ENCODE results near the gene SPEM1. TPM values are rescaled to one million over a fixed set of nuclear protein-coding genes. Genes with fewer than 3 reads are reported as not detected.
A peak's percentile ranks its signal among the peaks of the same experiment; 100 is the strongest.

The SPEM1 gene
- total RNA-seq, 1 donor from 2014 or later: not detected

DNA sequence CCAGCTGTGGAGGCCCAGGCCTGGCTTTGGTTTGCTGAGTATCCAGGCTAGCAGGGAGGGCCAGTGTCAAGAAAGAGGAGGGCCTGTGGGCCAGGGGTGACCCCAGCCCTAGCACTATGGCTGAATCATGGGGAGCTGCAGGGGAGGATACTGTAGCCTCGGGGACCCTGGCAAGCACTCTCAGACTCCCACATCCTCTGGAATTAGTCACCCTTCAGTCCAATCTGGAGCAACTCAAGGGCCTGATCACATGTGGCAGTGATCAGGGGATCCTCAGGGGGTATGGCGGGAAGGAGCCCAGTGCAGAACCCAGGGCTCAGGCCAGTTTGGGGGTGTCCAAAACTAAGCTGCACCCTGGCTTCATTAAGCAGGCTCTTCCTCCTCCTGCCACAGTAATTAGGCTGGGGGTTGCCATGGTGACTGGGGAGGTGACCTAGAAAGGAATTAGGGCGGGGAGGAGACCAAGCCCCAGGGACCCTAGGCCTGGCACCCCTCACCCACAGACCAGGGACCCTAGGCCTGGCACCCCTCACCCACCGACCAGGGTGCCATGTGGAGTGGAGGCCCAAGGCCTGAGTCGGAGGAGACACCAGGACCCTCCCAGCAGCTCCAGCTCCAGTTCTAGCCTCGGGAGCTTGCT is 6.7 kb upstream of the SPEM1 start:
- H3K27ac Mint-ChIP-seq (ENCODE audit: unreplicated experiment): no peak overlapping the region
- DNase-seq (ENCODE audit: extremely low spot score, unreplicated experiment): no peak

DNA sequence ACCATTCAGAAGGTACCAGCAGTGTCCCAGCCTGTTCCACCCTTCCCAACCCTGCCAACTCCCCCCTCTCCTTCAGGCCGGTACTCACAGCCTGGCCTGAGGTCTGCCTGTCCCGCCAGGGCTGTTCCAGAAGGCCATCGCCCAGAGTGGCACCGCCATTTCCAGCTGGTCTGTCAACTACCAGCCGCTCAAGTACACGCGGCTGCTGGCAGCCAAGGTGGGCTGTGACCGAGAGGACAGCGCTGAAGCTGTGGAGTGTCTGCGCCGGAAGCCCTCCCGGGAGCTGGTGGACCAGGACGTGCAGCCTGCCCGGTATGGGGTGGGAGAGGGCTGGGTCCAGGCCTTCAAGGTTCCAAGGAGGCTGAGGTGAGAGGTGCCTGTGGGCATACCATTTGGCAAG is 5.3 kb upstream of the SPEM1 start:
- Mint-ChIP-seq H3K36me3 (ENCODE audit: unreplicated experiment) (peaks cover 27% of the 10 kb centered on the region), H3K27ac (ENCODE audit: unreplicated experiment) (no peak overlapping the region), H3K27me3 (ENCODE audit: unreplicated experiment) (no peaks in the 10 kb centered on the region), H3K9me3 (ENCODE audit: unreplicated experiment) (no peaks in the 10 kb centered on the region), H3K4me3 (ENCODE audit: unreplicated experiment) (no peak overlapping the region), H3K4me1 (ENCODE audit: unreplicated experiment) (peaks cover 7% of the 10 kb centered on the region)
- DNase-seq (ENCODE audit: extremely low spot score, unreplicated experiment): no peak
- TF ChIP-seq, protein P1, sequence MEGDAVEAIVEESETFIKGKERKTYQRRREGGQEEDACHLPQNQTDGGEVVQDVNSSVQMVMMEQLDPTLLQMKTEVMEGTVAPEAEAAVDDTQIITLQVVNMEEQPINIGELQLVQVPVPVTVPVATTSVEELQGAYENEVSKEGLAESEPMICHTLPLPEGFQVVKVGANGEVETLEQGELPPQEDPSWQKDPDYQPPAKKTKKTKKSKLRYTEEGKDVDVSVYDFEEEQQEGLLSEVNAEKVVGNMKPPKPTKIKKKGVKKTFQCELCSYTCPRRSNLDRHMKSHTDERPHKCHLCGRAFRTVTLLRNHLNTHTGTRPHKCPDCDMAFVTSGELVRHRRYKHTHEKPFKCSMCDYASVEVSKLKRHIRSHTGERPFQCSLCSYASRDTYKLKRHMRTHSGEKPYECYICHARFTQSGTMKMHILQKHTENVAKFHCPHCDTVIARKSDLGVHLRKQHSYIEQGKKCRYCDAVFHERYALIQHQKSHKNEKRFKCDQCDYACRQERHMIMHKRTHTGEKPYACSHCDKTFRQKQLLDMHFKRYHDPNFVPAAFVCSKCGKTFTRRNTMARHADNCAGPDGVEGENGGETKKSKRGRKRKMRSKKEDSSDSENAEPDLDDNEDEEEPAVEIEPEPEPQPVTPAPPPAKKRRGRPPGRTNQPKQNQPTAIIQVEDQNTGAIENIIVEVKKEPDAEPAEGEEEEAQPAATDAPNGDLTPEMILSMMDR (IDR thresholded peaks at IDR 0.05): no peak

More for the DNA sequence above, 6.7 kb upstream of the SPEM1 start:
- no peaks in the 10 kb centered on the region for H3K9me3 Mint-ChIP-seq (ENCODE audit: unreplicated experiment)
- no peak overlapping the region for H3K4me3 Mint-ChIP-seq (ENCODE audit: unreplicated experiment)
- H3K36me3 Mint-ChIP-seq (ENCODE audit: unreplicated experiment): peaks cover 36% of the 10 kb centered on the region
- TF ChIP-seq, protein P1 (IDR thresholded peaks at IDR 0.05): no peak
- no peaks in the 10 kb centered on the region for H3K27me3 Mint-ChIP-seq (ENCODE audit: unreplicated experiment)
- H3K4me1 Mint-ChIP-seq (ENCODE audit: unreplicated experiment): peaks cover 7% of the 10 kb centered on the region

DNA sequence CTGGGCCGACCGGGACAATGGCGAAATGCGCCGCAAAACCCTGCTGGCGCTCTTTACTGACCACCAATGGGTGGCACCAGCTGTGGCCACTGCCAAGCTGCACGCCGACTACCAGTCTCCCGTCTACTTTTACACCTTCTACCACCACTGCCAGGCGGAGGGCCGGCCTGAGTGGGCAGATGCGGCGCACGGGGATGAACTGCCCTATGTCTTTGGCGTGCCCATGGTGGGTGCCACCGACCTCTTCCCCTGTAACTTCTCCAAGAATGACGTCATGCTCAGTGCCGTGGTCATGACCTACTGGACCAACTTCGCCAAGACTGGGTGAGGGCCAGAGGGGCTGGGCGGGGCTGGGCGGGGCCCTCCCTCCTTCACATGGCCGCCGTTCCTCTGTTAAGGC is 4.3 kb upstream of the SPEM1 start:
- TF ChIP-seq, protein P1 (IDR thresholded peaks at IDR 0.05): no peak
- peaks cover 7% of the 10 kb centered on the region for H3K4me1 Mint-ChIP-seq (ENCODE audit: unreplicated experiment)
- H3K9me3 Mint-ChIP-seq (ENCODE audit: unreplicated experiment): no peaks in the 10 kb centered on the region

DNA sequence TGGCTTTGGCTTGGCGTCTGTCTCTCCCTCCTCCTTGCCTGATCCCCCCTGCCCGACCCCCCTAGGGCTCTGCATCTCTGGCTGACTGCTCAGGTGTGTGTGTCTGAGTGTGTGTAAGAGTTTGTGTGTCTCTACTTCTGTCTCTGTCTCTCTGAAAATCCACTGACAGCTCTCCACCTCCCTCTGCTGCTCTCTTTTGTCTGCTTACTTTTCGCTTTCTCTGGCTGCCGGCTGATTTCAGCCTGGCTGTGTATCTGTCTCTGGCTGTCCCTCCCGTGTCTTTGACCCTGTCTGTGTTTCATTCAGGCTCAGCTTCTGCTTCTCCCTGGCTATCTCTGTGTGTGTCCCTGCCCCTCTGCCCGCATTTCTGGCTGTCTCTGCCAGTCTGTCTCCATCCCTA is 3.8 kb upstream of the SPEM1 start:
- no peaks in the 10 kb centered on the region for H3K27me3 Mint-ChIP-seq (ENCODE audit: unreplicated experiment)
- H3K4me1 Mint-ChIP-seq (ENCODE audit: unreplicated experiment): peaks cover 7% of the 10 kb centered on the region
- H3K27ac Mint-ChIP-seq (ENCODE audit: unreplicated experiment): peak overlapping the region; percentile 1
- TF ChIP-seq, protein P1 (IDR thresholded peaks at IDR 0.05): no peak
- DNase-seq (ENCODE audit: extremely low spot score, unreplicated experiment): no peak
- no peaks in the 10 kb centered on the region for H3K9me3 Mint-ChIP-seq (ENCODE audit: unreplicated experiment)
- H3K4me3 Mint-ChIP-seq (ENCODE audit: unreplicated experiment): no peak overlapping the region
- H3K36me3 Mint-ChIP-seq (ENCODE audit: unreplicated experiment): peaks cover 19% of the 10 kb centered on the region

More for the DNA sequence above, 4.3 kb upstream of the SPEM1 start:
- peaks cover 19% of the 10 kb centered on the region for H3K36me3 Mint-ChIP-seq (ENCODE audit: unreplicated experiment)
- no peak for DNase-seq (ENCODE audit: extremely low spot score, unreplicated experiment)
- no peak overlapping the region for H3K4me3 Mint-ChIP-seq (ENCODE audit: unreplicated experiment)
- no peaks in the 10 kb centered on the region for H3K27me3 Mint-ChIP-seq (ENCODE audit: unreplicated experiment)
- no peak overlapping the region for H3K27ac Mint-ChIP-seq (ENCODE audit: unreplicated experiment)

DNA sequence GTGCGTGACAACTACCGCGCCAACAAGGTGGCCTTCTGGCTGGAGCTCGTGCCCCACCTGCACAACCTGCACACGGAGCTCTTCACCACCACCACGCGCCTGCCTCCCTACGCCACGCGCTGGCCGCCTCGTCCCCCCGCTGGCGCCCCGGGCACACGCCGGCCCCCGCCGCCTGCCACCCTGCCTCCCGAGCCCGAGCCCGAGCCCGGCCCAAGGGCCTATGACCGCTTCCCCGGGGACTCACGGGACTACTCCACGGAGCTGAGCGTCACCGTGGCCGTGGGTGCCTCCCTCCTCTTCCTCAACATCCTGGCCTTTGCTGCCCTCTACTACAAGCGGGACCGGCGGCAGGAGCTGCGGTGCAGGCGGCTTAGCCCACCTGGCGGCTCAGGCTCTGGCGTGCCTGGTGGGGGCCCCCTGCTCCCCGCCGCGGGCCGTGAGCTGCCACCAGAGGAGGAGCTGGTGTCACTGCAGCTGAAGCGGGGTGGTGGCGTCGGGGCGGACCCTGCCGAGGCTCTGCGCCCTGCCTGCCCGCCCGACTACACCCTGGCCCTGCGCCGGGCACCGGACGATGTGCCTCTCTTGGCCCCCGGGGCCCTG is 3.0 kb upstream of the SPEM1 start:
- Mint-ChIP-seq H3K9me3 (ENCODE audit: unreplicated experiment) (no peaks in the 10 kb centered on the region), H3K4me3 (ENCODE audit: unreplicated experiment) (no peak overlapping the region), H3K4me1 (ENCODE audit: unreplicated experiment) (peaks cover 7% of the 10 kb centered on the region), H3K36me3 (ENCODE audit: unreplicated experiment) (peaks cover 17% of the 10 kb centered on the region), H3K27ac (ENCODE audit: unreplicated experiment) (no peak overlapping the region), H3K27me3 (ENCODE audit: unreplicated experiment) (no peaks in the 10 kb centered on the region)
- TF ChIP-seq, protein P1 (IDR thresholded peaks at IDR 0.05): no peak
- DNase-seq (ENCODE audit: extremely low spot score, unreplicated experiment): no peak

All from osteocyte (in vitro differentiated cells).